Duodenal mucosa (tissue), 2 donors: ENCODE measurements around the gene BZW2.

ENCODE experiments used
- H3K27ac ChIP-seq: one replicate; pipeline ENCODE4 v1.7.0; 2013; ENCODE audit warnings: low read depth, low read length
- H3K27me3 ChIP-seq, 2 donors: one replicate each; pipeline ENCODE4 v1.7.0; 2013; ENCODE audit warnings: low read length in 2 of 2, control low read depth in 1 of 2; ENCODE audit not compliant: insufficient read depth in 2 of 2, control insufficient read depth in 1 of 2
- H3K36me3 ChIP-seq, 2 donors: one replicate each; pipeline ENCODE4 v1.7.0; 2013; ENCODE audit warnings: low read length in 2 of 2, control low read depth in 1 of 2; ENCODE audit not compliant: insufficient read depth in 2 of 2, control insufficient read depth in 1 of 2
- H3K4me1 ChIP-seq, 2 donors: one replicate each; pipeline ENCODE4 v1.7.0; 2013; ENCODE audit warnings: low read length in 2 of 2, control low read depth in 1 of 2; ENCODE audit not compliant: insufficient read depth in 2 of 2, control insufficient read depth in 1 of 2
- H3K4me3 ChIP-seq, 2 donors: one replicate each; pipeline ENCODE4 v1.7.0; 2013; ENCODE audit warnings: low read length in 2 of 2, low read depth in 1 of 2
- H3K9ac ChIP-seq, 2 donors: one replicate each; pipeline ENCODE4 v1.7.0; 2013; ENCODE audit warnings: low read length in 2 of 2, low read depth in 1 of 2
- H3K9me3 ChIP-seq, 2 donors: one replicate each; pipeline ENCODE4 v1.7.0; 2013; ENCODE audit warnings: low read length in 2 of 2, control low read depth in 1 of 2; ENCODE audit not compliant: control insufficient read depth in 1 of 2

Gene BZW2

DNA sequence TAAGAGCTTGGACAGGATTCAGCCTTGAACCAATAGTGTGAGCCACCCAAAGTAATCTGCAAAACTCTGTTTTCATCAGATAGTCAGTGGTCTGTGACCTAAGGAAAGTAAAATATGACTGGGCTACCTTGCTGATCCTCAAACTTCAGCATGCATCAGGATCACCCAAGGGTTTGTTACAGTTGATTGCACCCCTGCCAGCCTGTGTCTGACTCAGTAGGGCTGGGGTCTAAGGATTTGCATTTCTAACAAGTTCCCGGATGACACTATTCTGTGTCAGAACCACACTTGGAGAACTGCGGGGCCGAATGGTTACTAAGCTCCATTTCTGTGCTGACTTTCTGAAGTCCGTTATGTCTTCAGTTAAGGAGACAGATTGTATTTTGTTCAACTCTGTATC is 66.9 kb downstream of the BZW2 start:
- no peaks in the 10 kb centered on the region for H3K36me3 ChIP-seq
- H3K9ac ChIP-seq, result no peak overlapping the region
- no peaks in the 10 kb centered on the region for H3K9me3 ChIP-seq
- no peaks in the 10 kb centered on the region for H3K4me1 ChIP-seq
- no peak overlapping the region for H3K4me3 ChIP-seq
- H3K27me3 ChIP-seq, result no peaks in the 10 kb centered on the region
- H3K27ac ChIP-seq, result no peak overlapping the region

GRCh38 chr7:16715928-16716327 is 69.9 kb downstream of the BZW2 start:
- Histone ChIP-seq H3K9ac (no peak overlapping the region), H3K27me3 (no peaks in the 10 kb centered on the region), H3K27ac (no peak overlapping the region), H3K9me3 (no peaks in the 10 kb centered on the region), H3K36me3 (no peaks in the 10 kb centered on the region), H3K4me3 (no peak overlapping the region), H3K4me1 (peaks cover 0 to 14% of the 10 kb centered on the region in 2 donors)

GRCh38 chr7:16718111-16718656 is 72.2 kb downstream of the BZW2 start:
- Histone ChIP-seq H3K9ac (no peak overlapping the region), H3K9me3 (no peaks in the 10 kb centered on the region), H3K27me3 (no peaks in the 10 kb centered on the region), H3K36me3 (no peaks in the 10 kb centered on the region), H3K4me3 (no peak overlapping the region), H3K4me1 (peaks cover 0 to 14% of the 10 kb centered on the region in 2 donors), H3K27ac (no peak overlapping the region)

DNA sequence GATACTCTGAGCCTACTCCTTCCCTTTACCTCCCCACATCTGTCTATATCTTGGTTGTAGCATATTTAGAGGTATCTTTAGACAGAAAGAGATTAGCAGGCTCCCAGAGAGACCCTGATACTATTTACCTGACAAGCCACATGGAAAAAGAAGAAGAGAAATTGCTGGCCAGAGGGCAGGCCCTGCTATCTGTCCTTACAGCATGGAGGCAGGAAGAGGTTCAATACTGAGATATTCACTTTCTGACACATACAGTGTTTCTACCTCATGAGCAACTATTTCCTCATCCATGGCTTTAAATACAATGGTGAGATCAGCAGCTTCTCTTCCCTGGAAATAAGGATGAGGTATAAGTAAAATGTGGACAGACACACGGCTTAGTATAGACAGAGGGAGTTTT is 73.7 kb downstream of the BZW2 start:
- Histone ChIP-seq H3K9me3 (no peaks in the 10 kb centered on the region), H3K27me3 (no peaks in the 10 kb centered on the region), H3K9ac (no peak overlapping the region), H3K4me3 (no peak overlapping the region), H3K27ac (no peak overlapping the region), H3K36me3 (no peaks in the 10 kb centered on the region), H3K4me1 (peaks cover 0 to 14% of the 10 kb centered on the region in 2 donors)

- no peak overlapping the region for H3K4me3 ChIP-seq
- no peak overlapping the region for H3K27ac ChIP-seq
- H3K36me3 ChIP-seq, result no peaks in the 10 kb centered on the region
- peaks cover 0 to 14% of the 10 kb centered on the region in 2 donors for H3K4me1 ChIP-seq
- H3K9ac ChIP-seq, result no peak overlapping the region
- no peaks in the 10 kb centered on the region for H3K27me3 ChIP-seq
- no peaks in the 10 kb centered on the region for H3K9me3 ChIP-seq
Observed at GRCh38 chr7:16721541-16721940, 75.6 kb downstream of the BZW2 start.

GRCh38 chr7:16724344-16724743 is 78.4 kb downstream of the BZW2 start:
- no peaks in the 10 kb centered on the region for H3K9me3 ChIP-seq
- H3K27ac ChIP-seq, result no peak overlapping the region
- H3K4me3 ChIP-seq, result no peak overlapping the region
- H3K4me1 ChIP-seq, result peaks cover 0 to 4% of the 10 kb centered on the region in 2 donors
- no peak overlapping the region for H3K9ac ChIP-seq
- no peaks in the 10 kb centered on the region for H3K27me3 ChIP-seq
- H3K36me3 ChIP-seq, result no peaks in the 10 kb centered on the region

DNA sequence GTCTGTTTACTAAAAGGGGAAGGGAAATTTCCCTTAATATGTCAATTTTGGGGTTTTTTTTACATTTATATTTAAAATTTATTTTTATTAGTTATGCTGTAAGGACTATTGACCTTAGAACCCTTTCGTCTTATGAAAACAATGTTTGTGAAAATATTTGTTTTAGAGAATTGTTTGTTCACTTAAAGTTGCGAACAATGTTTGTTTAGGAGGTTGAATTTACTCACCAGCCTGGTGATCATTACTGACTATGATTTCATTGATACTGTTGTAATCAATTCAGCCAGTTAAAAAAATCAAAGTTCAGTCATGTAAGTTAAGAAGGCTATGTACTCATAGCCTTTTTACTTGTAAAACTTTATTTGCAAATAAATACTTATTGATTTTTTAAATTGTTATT is 80.2 kb downstream of the BZW2 start:
- no peaks in the 10 kb centered on the region for H3K27me3 ChIP-seq
- H3K4me1 ChIP-seq, result no peaks in the 10 kb centered on the region
- H3K4me3 ChIP-seq, result no peak overlapping the region
- no peak overlapping the region for H3K27ac ChIP-seq
- H3K36me3 ChIP-seq, result no peaks in the 10 kb centered on the region
- no peak overlapping the region for H3K9ac ChIP-seq
- no peaks in the 10 kb centered on the region for H3K9me3 ChIP-seq

- Histone ChIP-seq H3K9me3 (no peaks in the 10 kb centered on the region), H3K27me3 (no peaks in the 10 kb centered on the region), H3K9ac (no peak overlapping the region), H3K4me1 (no peaks in the 10 kb centered on the region), H3K4me3 (no peak overlapping the region), H3K27ac (no peak overlapping the region), H3K36me3 (no peaks in the 10 kb centered on the region)
Observed at GRCh38 chr7:16727736-16728135, 81.8 kb downstream of the BZW2 start.

- no peaks in the 10 kb centered on the region for H3K9me3 ChIP-seq
- no peak overlapping the region for H3K4me3 ChIP-seq
- H3K9ac ChIP-seq, result no peak overlapping the region
- H3K36me3 ChIP-seq, result no peaks in the 10 kb centered on the region
- no peak overlapping the region for H3K27ac ChIP-seq
- no peaks in the 10 kb centered on the region for H3K4me1 ChIP-seq
- no peaks in the 10 kb centered on the region for H3K27me3 ChIP-seq
Observed at GRCh38 chr7:16728811-16729210, 82.8 kb downstream of the BZW2 start.

DNA sequence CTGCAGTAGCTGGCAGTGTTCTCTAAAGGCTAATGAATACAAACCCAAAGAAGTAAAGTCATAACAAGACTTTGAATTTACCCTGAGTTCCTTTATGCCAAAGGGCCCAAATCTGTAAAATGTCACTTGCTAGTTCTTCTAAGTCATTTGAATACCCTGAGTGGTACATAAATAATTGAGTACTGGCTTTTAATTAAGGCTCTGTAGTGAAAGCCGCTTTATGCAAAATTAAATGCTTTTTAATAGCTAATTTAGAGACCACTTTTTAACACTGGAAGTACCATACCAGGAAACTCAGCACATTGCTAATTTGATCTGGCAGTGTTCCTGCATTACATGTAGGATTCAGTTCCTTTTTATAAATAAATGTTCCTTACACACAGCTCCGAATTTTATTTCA is 83.6 kb downstream of the BZW2 start:
- Histone ChIP-seq H3K9ac (no peak overlapping the region), H3K9me3 (no peaks in the 10 kb centered on the region), H3K36me3 (no peaks in the 10 kb centered on the region), H3K4me3 (no peak overlapping the region), H3K4me1 (no peaks in the 10 kb centered on the region), H3K27me3 (no peaks in the 10 kb centered on the region), H3K27ac (no peak overlapping the region)

DNA sequence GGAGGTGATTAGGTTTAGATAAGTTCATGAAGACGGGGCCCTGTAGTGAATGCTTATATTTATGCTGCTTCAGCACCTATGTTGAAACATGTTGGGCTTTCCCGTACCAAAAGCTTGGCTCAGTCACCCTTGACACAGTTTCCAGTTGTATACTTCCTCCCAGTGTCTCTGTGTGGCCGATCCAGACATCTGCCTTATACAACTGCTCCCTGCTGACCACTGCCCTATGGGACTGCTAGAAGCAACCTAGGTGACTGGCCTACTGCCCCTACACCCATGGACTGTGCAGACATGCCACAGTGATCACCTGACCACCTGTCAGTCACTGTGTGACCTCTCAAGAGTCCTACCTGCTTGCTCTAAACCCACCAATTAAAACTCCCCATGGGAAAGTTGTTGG is 85.0 kb downstream of the BZW2 start:
- H3K27me3 ChIP-seq, result no peaks in the 10 kb centered on the region
- no peaks in the 10 kb centered on the region for H3K36me3 ChIP-seq
- no peak overlapping the region for H3K27ac ChIP-seq
- H3K9ac ChIP-seq, result no peak overlapping the region
- no peak overlapping the region for H3K4me3 ChIP-seq
- H3K9me3 ChIP-seq, result no peaks in the 10 kb centered on the region
- H3K4me1 ChIP-seq, result no peaks in the 10 kb centered on the region
